HepG2 (cell line): Measurements from ENCODE around the gene LRRC74A. TPM values are rescaled to one million over a fixed set of nuclear protein-coding genes. Genes with fewer than 3 reads are reported as not detected.

Source experiments
- ATAC-seq: fragments of 200-7000 bp; cut with Tn5 transposase; 3 replicates; pipeline ENCODE4 v1.9.1; 2020; ENCODE audit warnings: mild to moderate bottlenecking, moderate library complexity
- BruUV-seq: library from RNA; stranded (reverse); fragments of 400-500 nt; replicated peaks from 2 replicates; lab custom pipeline; 2021; lab: Mats Ljungman, UMichigan
- CTCF ChIA-PET: fragments of 300-600 bp; formaldehyde crosslinking; extraction: SDS; loops from one replicate; lab custom pipeline; 2021; ENCODE audit warnings: low total read pairs, inconsistent platforms, low intra/inter-chr PET ratio; lab: Yijun Ruan, JAX
- POLR2A ChIA-PET: fragments of 350-600 bp; sonication (Branson Sonifier 250); formaldehyde crosslinking; loops from one replicate; lab custom pipeline; 2020; ENCODE audit warnings: antibody characterized with exemption, inconsistent platforms; lab: Yijun Ruan, JAX
- DNase-seq: peaks from one replicate; pipeline ENCODE4 v3.0.0-alpha.2; 2015; ENCODE audit warnings: low spot score
- FAIRE-seq: peaks from 3 replicates; lab custom pipeline; 2011; peaks lifted over from hg19 to GRCh38; lab: Jason Lieb, UNC
- H2AFZ ChIP-seq: one replicate; pipeline ENCODE4 v1.6.1; 2011; ENCODE audit warnings: low read length, inconsistent platforms
- H3K27ac ChIP-seq: fragments of 300-600 bp; 3 replicates; pipeline ENCODE4 v1.8.0; 2011; ENCODE audit warnings: mixed run types, mild to moderate bottlenecking, mixed read lengths, low read length, inconsistent platforms; ENCODE audit not compliant: insufficient read depth; ENCODE audit errors: extremely low read length
- H3K27me3 ChIP-seq, 2 experiments: fragments of 200-600 bp in 1 of 2; 2 replicates in 1 of 2; 3 replicates in 1 of 2; pipeline versions ENCODE4 v1.6.0 to v1.8.0; 2011; ENCODE audit warnings: low read length in 2 of 2, mild to moderate bottlenecking in 2 of 2, moderate library complexity in 2 of 2, inconsistent platforms in 1 of 2; ENCODE audit not compliant: insufficient read depth in 2 of 2, control insufficient read depth in 1 of 2
- H3K36me3 ChIP-seq, 2 experiments: fragments of 200-600 bp in 1 of 2; replicated peaks in 1 of 2; 2 replicates in 1 of 2; 3 replicates in 1 of 2; pipeline versions ENCODE4 v1.5.1 to v1.8.0; 2011; ENCODE audit warnings: low read length in 2 of 2, inconsistent platforms in 1 of 2; ENCODE audit not compliant: insufficient read depth in 2 of 2, control insufficient read depth in 1 of 2
- H3K4me1 ChIP-seq: 2 replicates; pipeline ENCODE4 v1.5.1; 2012; ENCODE audit warnings: low read length, inconsistent platforms; ENCODE audit not compliant: insufficient read depth
- H3K4me2 ChIP-seq: 2 replicates; pipeline ENCODE4 v1.6.0; 2011; ENCODE audit warnings: low read depth, low read length, inconsistent platforms
- H3K4me3 ChIP-seq, 3 experiments: fragments of 200-600 bp in 1 of 3; sonication (generic), shearing (Covaris generic) in 1 of 3; replicated peaks in 1 of 3; 2 replicates each; pipeline ENCODE4 v1.5.1; 2011 to 2016; ENCODE audit warnings: low read length in 3 of 3, inconsistent platforms in 2 of 3, low read depth in 2 of 3, mild to moderate bottlenecking in 2 of 3, control low read depth in 1 of 3, mixed read lengths in 1 of 3; ENCODE audit not compliant: insufficient read depth in 1 of 3
- H3K79me2 ChIP-seq: one replicate; pipeline ENCODE4 v1.6.1; 2011; ENCODE audit warnings: low read length, inconsistent platforms; ENCODE audit not compliant: insufficient read depth
- H3K9ac ChIP-seq: 2 replicates; pipeline ENCODE4 v1.6.0; 2011; ENCODE audit warnings: mild to moderate bottlenecking, low read depth, low read length, inconsistent platforms; ENCODE audit not compliant: insufficient read depth
- H3K9me3 ChIP-seq: 2 replicates; pipeline ENCODE4 v1.5.1; 2012; ENCODE audit warnings: mild to moderate bottlenecking, low read length
- H4K20me1 ChIP-seq: 2 replicates; pipeline ENCODE4 v1.6.0; 2011; ENCODE audit warnings: inconsistent platforms, mild to moderate bottlenecking, low read length, moderate library complexity; ENCODE audit not compliant: insufficient read depth
- HOXA7 ChIP-seq: sonication (generic); formaldehyde crosslinking; IDR thresholded peaks from 2 replicates; pipeline ENCODE4 v1.8.1; 2022; ENCODE audit warnings: mild to moderate bottlenecking, missing genetic modification reagents, moderate library complexity
- IKZF4 ChIP-seq: sonication (generic); formaldehyde crosslinking; IDR thresholded peaks from 2 replicates; pipeline ENCODE4 v1.5.1; 2020; ENCODE audit warnings: borderline replicate concordance, mild to moderate bottlenecking, low read depth, missing genetic modification reagents; ENCODE audit errors: not compliant biosample characterization
- NFYB ChIP-seq: sonication (generic); formaldehyde crosslinking; IDR thresholded peaks from 2 replicates; pipeline ENCODE4 v1.4.0; 2020; ENCODE audit warnings: missing genetic modification reagents
- NFYC ChIP-seq: IDR thresholded peaks from 2 replicates; pipeline ENCODE4 v1.6.1; 2016; ENCODE audit warnings: missing genetic modification reagents, missing compliant biosample characterization
- RFX3 ChIP-seq: IDR thresholded peaks from 2 replicates; pipeline ENCODE4 v1.6.1; 2016; ENCODE audit warnings: missing biosample characterization, missing genetic modification reagents
- ZNF143 ChIP-seq: sonication (generic); formaldehyde crosslinking; IDR thresholded peaks from 2 replicates; pipeline ENCODE4 v1.4.0; 2020; ENCODE audit warnings: missing genetic modification reagents
- ZNF292 ChIP-seq: sonication (generic); formaldehyde crosslinking; IDR thresholded peaks from 2 replicates; pipeline ENCODE4 v1.8.1; 2022; ENCODE audit warnings: mild to moderate bottlenecking, low read depth, missing genetic modification reagents, borderline replicate concordance
- WGBS: methylation state at CpG from one replicate; pipeline ENCODE4 v1.1.6; 2017; ENCODE audit warnings: low lambda C conversion rate; 5-methylcytosine and 5-hydroxymethylcytosine counted together
- in situ Hi-C: cut with HindIII; loops from 2 replicates; pipeline ENCODE4 v1.10.0; 2017; ENCODE audit warnings: low pct_unique_long_range_greater_than_20kb; ENCODE audit not compliant: extremely low pct_ligation_motif_present
- intact Hi-C: fragments of 100-400 bp; cut with micrococcal nuclease; formaldehyde crosslinking; loops from one replicate; pipeline ENCODE4 v1.10.0; 2022; ENCODE audit not compliant: unreplicated experiment
- polyA plus RNA-seq, 8 experiments: library from polyadenylated mRNA; depleted of rRNA in 3 of 8; stranded (reverse) in 7 of 8; unstranded in 1 of 8; fragments of >200 nt; fragmentation: Illumina TruSeq in 4 of 8; extraction: Trizol in 4 of 8; gene quantifications; 2 replicates each; pipeline versions ENCODE4 v1.2.1 to v1.2.3, GENCODE V29; 2011 to 2016; ENCODE audit warnings: low read depth in 4 of 8, missing spikeins in 1 of 8, mixed read lengths in 1 of 8; ENCODE audit not compliant: insufficient read depth in 1 of 8
- total RNA-seq, 5 experiments: library from RNA; depleted of rRNA; stranded (reverse); fragments of >200 nt; fragmentation: Illumina TruSeq; extraction: Trizol; gene quantifications; 2 replicates each; pipeline ENCODE4 v1.2.3, GENCODE V29; 2016; ENCODE audit warnings: low read depth in 1 of 5
- TF ChIP-seq, protein P1 (sequence below): sonication (generic); formaldehyde crosslinking; IDR thresholded peaks from 2 replicates; pipeline ENCODE4 v1.4.0; 2020; ENCODE audit warnings: mild to moderate bottlenecking, low read depth, missing genetic modification reagents
- TF ChIP-seq, protein P2 (sequence below), 2 experiments: sonication (generic) in 1 of 2; formaldehyde crosslinking in 1 of 2; IDR thresholded peaks; 2 replicates each; pipeline versions ENCODE4 v1.5.1 to v1.6.1; 2011 to 2020; ENCODE audit warnings: borderline replicate concordance in 1 of 2, low read depth in 1 of 2, low read length in 1 of 2, mild to moderate bottlenecking in 1 of 2, missing genetic modification reagents in 1 of 2, moderate library complexity in 1 of 2

LRRC74A gene
- total and polyA plus RNA-seq, 2 of the 13 experiments (the other 11 are each of a cell fraction or from before 2014, with no cell fraction given), result not detected

DNA sequence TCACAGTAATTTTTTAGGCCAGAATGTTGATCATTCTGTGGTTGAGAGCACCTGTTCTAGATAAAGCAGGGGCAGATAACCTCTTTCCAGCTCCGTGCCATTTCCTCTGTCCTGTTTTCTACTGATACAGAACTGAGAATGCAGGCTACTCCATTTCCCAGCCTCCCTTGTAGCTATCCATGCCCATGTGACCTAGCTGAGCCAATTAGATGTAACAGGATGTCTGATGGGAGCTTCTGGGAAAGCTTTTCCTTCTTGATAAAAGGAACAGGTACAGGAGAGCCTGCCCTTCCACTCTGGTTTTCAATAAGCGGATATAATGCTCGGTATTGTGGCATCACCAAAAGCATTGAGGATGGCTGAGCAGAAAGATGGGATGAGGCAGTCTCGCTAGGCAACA is 54.2 kb downstream of the LRRC74A start:
- Histone ChIP-seq H3K4me2 (no peak overlapping the region), H3K9me3 (no peaks in the 10 kb centered on the region), H4K20me1 (no peaks in the 10 kb centered on the region), H3K27me3 (peaks cover 7 to 21% of the 10 kb centered on the region in 2 experiments; a peak in 4 of 5 replicates), H2AFZ (no peak overlapping the region), H3K36me3 (no peaks in the 10 kb centered on the region), H3K9ac (no peak overlapping the region), H3K79me2 (no peaks in the 10 kb centered on the region), H3K4me1 (no peaks in the 10 kb centered on the region), H3K27ac (no peak overlapping the region), H3K4me3 (no peak overlapping the region)
- DNase-seq, result no peak
- CTCF ChIA-PET, result no interaction called here
- WGBS, result 0% methylated on average over 3 of the region's 4 CpGs
- in situ Hi-C loops (no loop called here), intact Hi-C loops (no loop called here)
- POLR2A ChIA-PET, result no interaction called here
- BruUV-seq, result no TSS peak
- no peak for FAIRE-seq
- no peak for ATAC-seq
- no peak for TF ChIP-seq HOXA7 (CRISPR knock-in tag)
- no peak for TF ChIP-seq ZNF292 (CRISPR knock-in tag)
- peak; percentile 35; the same call in 1 of the 2 replicates for TF ChIP-seq ZNF143 (CRISPR knock-in tag)
- no peak for TF ChIP-seq IKZF4
- TF ChIP-seq, protein P1, sequence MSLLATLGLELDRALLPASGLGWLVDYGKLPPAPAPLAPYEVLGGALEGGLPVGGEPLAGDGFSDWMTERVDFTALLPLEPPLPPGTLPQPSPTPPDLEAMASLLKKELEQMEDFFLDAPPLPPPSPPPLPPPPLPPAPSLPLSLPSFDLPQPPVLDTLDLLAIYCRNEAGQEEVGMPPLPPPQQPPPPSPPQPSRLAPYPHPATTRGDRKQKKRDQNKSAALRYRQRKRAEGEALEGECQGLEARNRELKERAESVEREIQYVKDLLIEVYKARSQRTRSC (CRISPR knock-in tag), result no peak
- TF ChIP-seq NFYB (CRISPR knock-in tag), result peak; percentile 71
- TF ChIP-seq, protein P2, sequence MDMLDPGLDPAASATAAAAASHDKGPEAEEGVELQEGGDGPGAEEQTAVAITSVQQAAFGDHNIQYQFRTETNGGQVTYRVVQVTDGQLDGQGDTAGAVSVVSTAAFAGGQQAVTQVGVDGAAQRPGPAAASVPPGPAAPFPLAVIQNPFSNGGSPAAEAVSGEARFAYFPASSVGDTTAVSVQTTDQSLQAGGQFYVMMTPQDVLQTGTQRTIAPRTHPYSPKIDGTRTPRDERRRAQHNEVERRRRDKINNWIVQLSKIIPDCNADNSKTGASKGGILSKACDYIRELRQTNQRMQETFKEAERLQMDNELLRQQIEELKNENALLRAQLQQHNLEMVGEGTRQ (IDR thresholded peaks at IDR 0.05; ENCODE audit: low read depth, low read length), result no peak; the same call in 1 of the 2 replicates
- TF ChIP-seq, protein P2 (CRISPR knock-in tag; IDR thresholded peaks at IDR 0.05; ENCODE audit: borderline replicate concordance), result peak; percentile 36; the same call in 1 of the 2 replicates
- no peak for TF ChIP-seq RFX3 (CRISPR knock-in tag)
- TF ChIP-seq NFYC (CRISPR knock-in tag), result peak; percentile 53; the same call in 1 of the 2 replicates
- TF ChIP-seq, all 625 proteins: peak for 4
